OCI-LY3 (cell line): ENCODE results near the gene VWC2.

Experiments used
- H2AFZ ChIP-seq: fragments of 200-600, 300-600 bp; shearing (Covaris generic); 2 replicates; pipeline ENCODE4 v1.6.0; 2014; ENCODE audit warnings: antibody characterized with exemption, low read depth, low read length
- H3K27ac ChIP-seq: fragments of 200-600, 300-600 bp; sonication (generic); 2 replicates; pipeline ENCODE4 v1.5.1; 2014; ENCODE audit warnings: mild to moderate bottlenecking, low read length, moderate library complexity, mixed read lengths
- H3K27me3 ChIP-seq: fragments of 200-600, 300-600 bp; sonication (generic); 2 replicates; pipeline ENCODE4 v1.6.1; 2014; ENCODE audit warnings: low read depth, low read length, mixed read lengths
- H3K36me3 ChIP-seq: fragments of 200-600, 300-600 bp; sonication (generic); replicated peaks from 2 replicates; pipeline ENCODE3; 2014; ENCODE audit warnings: low read depth, low read length, mixed read lengths
- H3K4me1 ChIP-seq: fragments of 300-600, 200-600 bp; sonication (generic); 2 replicates; pipeline ENCODE4 v1.6.1; 2014; ENCODE audit warnings: low read length, mixed read lengths
- H3K4me2 ChIP-seq: fragments of 200-600, 300-600 bp; sonication (generic); 2 replicates; pipeline ENCODE4 v1.6.1; 2014; ENCODE audit warnings: low read length, mixed read lengths
- H3K4me3 ChIP-seq: fragments of 300-600, 200-600 bp; sonication (generic); 2 replicates; pipeline ENCODE4 v1.5.1; 2014; ENCODE audit warnings: antibody characterized with exemption, mild to moderate bottlenecking, low read length, moderate library complexity
- H3K79me2 ChIP-seq: fragments of 300-600, 200-600 bp; shearing (Covaris generic); 2 replicates; pipeline ENCODE4 v1.6.1; 2014; ENCODE audit warnings: mild to moderate bottlenecking, low read length, mixed read lengths
- H3K9ac ChIP-seq: fragments of 300-600, 200-600 bp; shearing (Covaris generic); 2 replicates; pipeline ENCODE4 v1.6.0; 2014; ENCODE audit warnings: mild to moderate bottlenecking, low read length, moderate library complexity
- H3K9me3 ChIP-seq: fragments of 200-600, 300-600 bp; shearing (Covaris generic); 2 replicates; pipeline ENCODE4 v1.6.1; 2014; ENCODE audit warnings: low read length, mixed read lengths; ENCODE audit not compliant: insufficient read depth
- H4K20me1 ChIP-seq: fragments of 200-600, 300-600 bp; sonication (generic); 2 replicates; pipeline ENCODE4 v1.6.1; 2016; ENCODE audit warnings: low read length, mixed read lengths; ENCODE audit not compliant: insufficient read depth
- CTCF ChIP-seq: fragments of 200-600, 300-600 bp; sonication (generic); IDR thresholded peaks from 2 replicates; pipeline ENCODE4 v1.5.1; 2014; ENCODE audit warnings: antibody characterized with exemption, low read length, low read depth
- EZH2phosphoT487 ChIP-seq: fragments of 200-600 bp; shearing (Covaris generic); IDR thresholded peaks from 2 replicates; pipeline ENCODE4 v1.6.1; 2018; ENCODE audit warnings: antibody characterized with exemption, mixed run types, low read depth

The VWC2 gene

GRCh38 chr7:49781996-49782395, 8.6 kb downstream of the VWC2 start:
- no peak overlapping the region for H3K27ac ChIP-seq
- H2AFZ ChIP-seq, result no peak overlapping the region
- H4K20me1 ChIP-seq, result no peaks in the 10 kb centered on the region
- H3K9me3 ChIP-seq, result no peaks in the 10 kb centered on the region
- no peaks in the 10 kb centered on the region; the same call in 1 of the 2 replicates for H3K27me3 ChIP-seq
- peaks cover 16% of the 10 kb centered on the region for H3K4me1 ChIP-seq
- no peak overlapping the region for H3K4me3 ChIP-seq
- no peak overlapping the region for H3K4me2 ChIP-seq
- H3K79me2 ChIP-seq, result no peaks in the 10 kb centered on the region
- H3K36me3 ChIP-seq, result no peaks in the 10 kb centered on the region
- no peak overlapping the region for H3K9ac ChIP-seq
- TF ChIP-seq EZH2phosphoT487 (no peak), CTCF (no peak)

GRCh38 chr7:49783446-49783845, 10.0 kb downstream of the VWC2 start:
- Histone ChIP-seq H3K4me2 (no peak overlapping the region), H3K4me3 (no peak overlapping the region), H4K20me1 (no peaks in the 10 kb centered on the region), H3K79me2 (no peaks in the 10 kb centered on the region), H2AFZ (no peak overlapping the region), H3K27ac (no peak overlapping the region), H3K27me3 (no peaks in the 10 kb centered on the region; the same call in 1 of the 2 replicates), H3K9ac (no peak overlapping the region), H3K36me3 (no peaks in the 10 kb centered on the region), H3K4me1 (peaks cover 13% of the 10 kb centered on the region), H3K9me3 (no peaks in the 10 kb centered on the region)
- TF ChIP-seq EZH2phosphoT487 (no peak), CTCF (no peak)

GRCh38 chr7:49787980-49788379, 14.5 kb downstream of the VWC2 start:
- no peak overlapping the region for H3K9ac ChIP-seq
- no peaks in the 10 kb centered on the region for H3K9me3 ChIP-seq
- H3K4me1 ChIP-seq, result peaks cover 3% of the 10 kb centered on the region; the same call in 1 of the 2 replicates
- TF ChIP-seq CTCF (no peak), EZH2phosphoT487 (no peak)
- no peak overlapping the region for H2AFZ ChIP-seq
- no peak overlapping the region for H3K4me3 ChIP-seq
- no peaks in the 10 kb centered on the region for H3K79me2 ChIP-seq
- no peak overlapping the region for H3K4me2 ChIP-seq
- H3K27me3 ChIP-seq, result peaks cover 20% of the 10 kb centered on the region
- H3K27ac ChIP-seq, result no peak overlapping the region
- no peaks in the 10 kb centered on the region for H4K20me1 ChIP-seq
- H3K36me3 ChIP-seq, result no peaks in the 10 kb centered on the region

GRCh38 chr7:49788455-49789059, 15.1 kb downstream of the VWC2 start:
- Histone ChIP-seq H3K27ac (no peak overlapping the region), H3K9ac (no peak overlapping the region), H3K27me3 (peaks cover 20% of the 10 kb centered on the region), H3K4me2 (no peak overlapping the region), H3K4me3 (no peak overlapping the region), H3K9me3 (no peaks in the 10 kb centered on the region), H3K4me1 (peaks cover 3% of the 10 kb centered on the region; the same call in 1 of the 2 replicates), H2AFZ (no peak overlapping the region), H3K79me2 (no peaks in the 10 kb centered on the region), H3K36me3 (no peaks in the 10 kb centered on the region), H4K20me1 (no peaks in the 10 kb centered on the region)
- TF ChIP-seq EZH2phosphoT487 (no peak), CTCF (no peak)
